Kidney (tissue), 14 donors: ENCODE results near the gene EGF. TPM values are rescaled to one million over a fixed set of nuclear protein-coding genes. Genes with fewer than 3 reads are reported as not detected.

Experiments
- DNase-seq, 5 donors: peaks; one replicate each; pipeline ENCODE4 v3.0.0-alpha.2; 2013 to 2020
- FAIRE-seq: peaks from 2 replicates; lab custom pipeline; 2012; peaks lifted over from hg19 to GRCh38; lab: Jason Lieb, UNC
- H3K27ac ChIP-seq, 2 donors: one replicate each; pipeline ENCODE4 v1.7.0; 2013; ENCODE audit warnings: low read depth in 2 of 2, low read length in 2 of 2, inconsistent platforms in 1 of 2
- H3K27me3 ChIP-seq: one replicate; pipeline ENCODE4 v1.7.1; 2013; ENCODE audit warnings: low read length, inconsistent platforms; ENCODE audit not compliant: control insufficient read depth, insufficient read depth
- H3K36me3 ChIP-seq, 3 donors: one replicate each; pipeline versions ENCODE4 v1.7.0 to v1.7.1; 2013; ENCODE audit warnings: low read length in 3 of 3, control low read depth in 1 of 3, inconsistent platforms in 1 of 3; ENCODE audit not compliant: insufficient read depth in 3 of 3, control insufficient read depth in 2 of 3
- H3K4me1 ChIP-seq, 3 donors: one replicate each; pipeline versions ENCODE4 v1.7.0 to v1.7.1; 2013; ENCODE audit warnings: low read length in 3 of 3, inconsistent platforms in 1 of 3, low read depth in 1 of 3; ENCODE audit not compliant: control insufficient read depth in 2 of 3, insufficient read depth in 2 of 3
- H3K4me3 ChIP-seq, 3 donors: one replicate each; pipeline versions ENCODE4 v1.7.0 to v1.8.1; 2013; ENCODE audit warnings: low read length in 3 of 3, control low read depth in 1 of 3, inconsistent platforms in 1 of 3
- H3K9ac ChIP-seq, 3 donors: one replicate each; pipeline versions ENCODE4 v1.7.0 to v1.7.1; 2013; ENCODE audit warnings: low read length in 3 of 3, control low read depth in 1 of 3, inconsistent platforms in 1 of 3
- H3K9me3 ChIP-seq, 3 donors: one replicate each; pipeline versions ENCODE4 v1.7.0 to v1.7.1; 2013; ENCODE audit warnings: low read length in 3 of 3, control low read depth in 1 of 3, inconsistent platforms in 1 of 3; ENCODE audit not compliant: control insufficient read depth in 2 of 3, insufficient read depth in 1 of 3
- CTCF ChIP-seq: IDR thresholded peaks from 3 replicates; pipeline ENCODE4 v1.5.1; 2012; ENCODE audit warnings: mild to moderate bottlenecking, moderate library complexity, borderline replicate concordance; ENCODE audit not compliant: insufficient read depth; ENCODE audit errors: extremely low read depth
- intact Hi-C: fragments of 100-400 bp; cut with DNase I; formaldehyde crosslinking; loops from one replicate; pipeline ENCODE4 v1.11.1; 2022
- polyA plus RNA-seq: library from polyadenylated mRNA; stranded (reverse); fragments of 350-450 nt; fragmentation: Illumina TruSeq; extraction: RNeasy Lipid Tissue Mini Kit (QIAGEN cat#74804); gene quantifications from one replicate; pipeline ENCODE4 v1.2.3, GENCODE V29; 2014; ENCODE audit warnings: low read depth, low replicate concordance; ENCODE audit not compliant: insufficient read depth
- total RNA-seq: library from RNA; stranded (reverse); fragmentation: NEBNext Ultra II Directional; extraction: Animal tissue kit (Norgen Biotek cat#: 25700); gene quantifications from one replicate; pipeline ENCODE4 v1.2.1, GENCODE V29; 2021
- donor health status: control.
- donor health status: control.
- donor health status: control.
- donor health status: control.
- donor health status: control.
- donor health status: DM: yes; HTN: yes; CAD: no.
- donor health status: Normal renal cell carcinoma (clear cell type).

The EGF gene
- total and polyA plus RNA-seq, 2 donors from 2014 or later, result 3.3 to 72.8 TPM

GRCh38 chr4:109989618-109990017, 76.9 kb downstream of the EGF start:
- H3K9me3 ChIP-seq, result no peaks in the 10 kb centered on the region
- H3K4me3 ChIP-seq, result no peak overlapping the region
- H3K27ac ChIP-seq, result no peak overlapping the region
- peaks cover 0 to 11% (median 0%) of the 10 kb centered on the region in 3 donors for H3K36me3 ChIP-seq
- TF ChIP-seq CTCF, result no peak
- H3K9ac ChIP-seq, result no peak overlapping the region
- FAIRE-seq (no peak), DNase-seq (no peak)
- no peaks in the 10 kb centered on the region for H3K27me3 ChIP-seq
- intact Hi-C loops, result no loop called here
- peaks cover 0 to 10% (median 0%) of the 10 kb centered on the region in 3 donors for H3K4me1 ChIP-seq

- intact Hi-C loops, result no loop called here
- Histone ChIP-seq H3K4me1 (peaks cover 0 to 10% (median 0%) of the 10 kb centered on the region in 3 donors), H3K9me3 (no peaks in the 10 kb centered on the region), H3K36me3 (peaks cover 0 to 11% (median 0%) of the 10 kb centered on the region in 3 donors), H3K4me3 (no peak overlapping the region), H3K9ac (no peak overlapping the region), H3K27ac (no peak overlapping the region), H3K27me3 (no peaks in the 10 kb centered on the region)
- TF ChIP-seq CTCF, result no peak
- DNase-seq, result no peak
- no peak for FAIRE-seq
Measured at GRCh38 chr4:109990261-109991257, 77.9 kb downstream of the EGF start.

- H3K4me1 ChIP-seq, result peaks cover 0 to 10% (median 0%) of the 10 kb centered on the region in 3 donors
- no peak overlapping the region for H3K9ac ChIP-seq
- DNase-seq (no peak), FAIRE-seq (no peak)
- H3K27me3 ChIP-seq, result no peaks in the 10 kb centered on the region
- no peak overlapping the region for H3K4me3 ChIP-seq
- TF ChIP-seq CTCF, result no peak
- H3K9me3 ChIP-seq, result no peaks in the 10 kb centered on the region
- H3K36me3 ChIP-seq, result peaks cover 0 to 6% (median 0%) of the 10 kb centered on the region in 3 donors
- intact Hi-C loops, result no loop called here
- no peak overlapping the region for H3K27ac ChIP-seq
Measured at GRCh38 chr4:109993116-109993515, 80.4 kb downstream of the EGF start.
